ENCODE data around the gene ALG9. TPM values are rescaled to one million over a fixed set of nuclear protein-coding genes. Genes with fewer than 3 reads are reported as not detected.

Gene ALG9
- total and polyA plus RNA-seq, 2 of the 4 experiments (the other 2 are of a cell fraction) = 20.7 to 35.7 TPM

DNA sequence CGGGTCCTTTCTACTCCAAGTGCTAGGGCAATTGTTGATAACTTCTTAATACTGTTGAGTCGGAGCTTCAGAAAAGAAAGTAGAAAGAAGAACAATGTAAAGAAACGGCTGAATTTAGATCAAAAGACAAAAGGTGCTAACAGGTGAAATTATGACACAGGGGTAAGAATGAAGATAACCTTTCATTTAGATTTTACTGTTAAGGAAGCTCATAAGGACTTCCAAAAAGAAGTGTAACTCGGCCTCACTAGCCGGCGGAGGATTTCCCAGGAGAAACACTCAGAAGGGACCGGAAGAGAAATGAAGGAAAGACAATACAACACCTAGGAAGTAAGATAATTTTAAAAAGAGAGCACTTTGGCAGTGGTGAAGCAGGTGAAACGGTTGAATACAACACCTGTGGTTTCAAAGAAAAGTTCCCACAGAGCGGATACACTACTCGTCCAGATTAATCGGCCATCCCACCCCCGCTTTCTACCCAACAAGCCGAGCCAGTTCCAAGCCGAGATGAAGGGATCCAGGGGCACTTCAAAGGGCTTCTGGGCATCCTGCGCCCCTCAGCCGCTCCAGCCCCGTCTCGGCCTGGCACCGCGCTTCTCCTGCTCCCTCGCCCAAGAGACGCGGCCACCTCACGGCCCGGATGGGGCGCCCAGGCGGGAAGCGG is 105.9 kb downstream of the ALG9 start:
- H4K91ac ChIP-seq (ENCODE audit: insufficient read depth, low read depth, low read length) = peak overlapping the region; percentile 19; the same call in 1 of the 2 replicates
- H3K36me3 ChIP-seq (ENCODE audit: control insufficient read depth, insufficient read depth, low read length) = peaks cover 26% of the 10 kb centered on the region
- ChIA-PET CTCF (interaction anchor here (0.7 to 1.2 kb wide), 4 partner anchors 11 to 179 kb away, joined by 3 to 9 read pairs (median 4); no protein-coding TSS in a partner anchor), POLR2A (ENCODE audit: unreplicated experiment) (no interaction called here)
- in situ Hi-C loops (cut with MboI; ENCODE audit: low sequenced_read_pairs) = no loop called here
- H3K27me3 ChIP-seq (ENCODE audit: control insufficient read depth, insufficient read depth, low read length) = no peaks in the 10 kb centered on the region
- no peak overlapping the region for H2BK20ac ChIP-seq (ENCODE audit: low read depth, low read length)
- no peak for TF ChIP-seq RAD21 (IDR thresholded peaks at IDR 0.05; ENCODE audit: low read length)
- TF ChIP-seq, protein P1, sequence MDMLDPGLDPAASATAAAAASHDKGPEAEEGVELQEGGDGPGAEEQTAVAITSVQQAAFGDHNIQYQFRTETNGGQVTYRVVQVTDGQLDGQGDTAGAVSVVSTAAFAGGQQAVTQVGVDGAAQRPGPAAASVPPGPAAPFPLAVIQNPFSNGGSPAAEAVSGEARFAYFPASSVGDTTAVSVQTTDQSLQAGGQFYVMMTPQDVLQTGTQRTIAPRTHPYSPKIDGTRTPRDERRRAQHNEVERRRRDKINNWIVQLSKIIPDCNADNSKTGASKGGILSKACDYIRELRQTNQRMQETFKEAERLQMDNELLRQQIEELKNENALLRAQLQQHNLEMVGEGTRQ (IDR thresholded peaks at IDR 0.05; ENCODE audit: low read depth, low read length) = no peak
- H2AK9ac ChIP-seq (replicated peaks; ENCODE audit: low read depth, low read length, poor library complexity) = peak overlapping the region; percentile 86
- peaks cover 4% of the 10 kb centered on the region for H4K20me1 ChIP-seq (ENCODE audit: insufficient read depth, low read length)
- H2AFZ ChIP-seq (replicated peaks; ENCODE audit: low read length, poor library complexity) = peak overlapping the region; percentile 96
- dilution Hi-C loops (cut with HindIII; ENCODE audit: low sequenced_read_pairs, unreplicated experiment) = no loop called here
- no TSS peak for BruUV-seq (replicated peaks)
- intact Hi-C loops (cut with micrococcal nuclease) = no loop called here
- peak overlapping the region; percentile 93 for H3K56ac ChIP-seq (ENCODE audit: extremely low read depth, insufficient read depth, low read length)
- H2BK5ac ChIP-seq (ENCODE audit: low read depth, low read length, poor library complexity, severe bottlenecking) = peak overlapping the region; percentile 71
- H3K9me3 ChIP-seq (ENCODE audit: control insufficient read depth, insufficient read depth, low read length) = no peaks in the 10 kb centered on the region
- peak overlapping the region; percentile 37 for H3K18ac ChIP-seq (ENCODE audit: low read depth, low read length)
- 2% methylated on average over 20 of the region's 28 CpGs; no CpG with 5 or more reads in 1 of the 2 experiments for WGBS, 2 experiments (ENCODE audit: extremely low coverage in 2 of 2, insufficient read length in 1 of 2)
- 0 out of 2 replicates have a peak overlapping the region, but pooled peaks have one; percentile 42 for H2AK5ac ChIP-seq (ENCODE audit: low read depth, low read length)
- ATAC-seq (ENCODE audit: low read depth) = peak; percentile 47
- peak overlapping the region; percentile 96 for H3K14ac ChIP-seq (replicated peaks; ENCODE audit: low read depth, low read length)
- H3K9me1 ChIP-seq (ENCODE audit: insufficient read depth, low read length) = peaks cover 3% of the 10 kb centered on the region; the same call in 1 of the 2 replicates
- DNase-seq = no peak
- H3K4me1 ChIP-seq (ENCODE audit: control insufficient read depth, insufficient read depth, low read length) = peaks cover 8% of the 10 kb centered on the region; the same call in 1 of the 2 replicates
- peak overlapping the region; percentile 90 for H3K27ac ChIP-seq (ENCODE audit: insufficient read depth, low read length)
- peak overlapping the region; percentile 84 for H3K4me2 ChIP-seq (ENCODE audit: low read depth, low read length)
- H4K5ac ChIP-seq (ENCODE audit: low read depth, low read length) = no peak overlapping the region
- H3K9ac ChIP-seq (ENCODE audit: low read depth, low read length) = peak overlapping the region; percentile 95
- peaks cover 25 to 53% of the 10 kb centered on the region in 2 experiments for H3K79me1 ChIP-seq (ENCODE audit: low read depth in 1 of 2, low read length in 2 of 2)
- peak overlapping the region; percentile 85; the same call in 1 of the 2 replicates for H3K23ac ChIP-seq (ENCODE audit: low read depth, low read length)
- peak overlapping the region; percentile 80 for H3K4ac ChIP-seq (ENCODE audit: low read depth, low read length)
- H3K4me3 ChIP-seq (ENCODE audit: insufficient read depth, low read depth, low read length) = peak overlapping the region; percentile 83
- peak overlapping the region in 1 of 2 experiments; percentile 33; a peak in 2 of 4 replicates for H4K8ac ChIP-seq (ENCODE audit: low read depth in 2 of 2, low read length in 2 of 2)
- H2BK15ac ChIP-seq (ENCODE audit: low read depth, low read length) = no peak overlapping the region
- no peak overlapping the region for H2BK120ac ChIP-seq (ENCODE audit: low read depth, low read length)
